ENCODE data around the gene POU3F2.

Gene POU3F2

DNA sequence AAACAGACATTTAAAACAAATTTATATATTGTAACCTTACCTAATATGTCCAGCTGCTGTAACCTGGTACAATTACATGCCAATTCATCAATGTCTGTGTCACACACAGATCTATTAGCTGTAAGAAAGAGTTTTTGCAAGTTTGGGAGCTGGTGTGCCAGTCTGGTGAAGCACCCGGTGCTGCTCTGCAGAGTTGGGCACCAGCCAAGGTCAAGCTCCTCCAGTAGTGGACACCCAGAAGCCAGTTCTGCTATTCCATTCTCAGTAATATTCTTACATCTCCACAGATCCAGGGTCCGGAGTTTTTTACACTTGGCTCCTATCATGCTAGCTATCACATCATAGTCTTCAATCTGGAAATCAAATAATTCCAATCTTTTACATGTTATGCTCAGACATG is 41.0 kb downstream of the POU3F2 start:
- H2AFZ ChIP-seq (ENCODE audit: insufficient read depth, low read length, poor library complexity): no peak overlapping the region
- no peak overlapping the region for H3K14ac ChIP-seq (ENCODE audit: low read length)
- no peak overlapping the region for H3K4me3 ChIP-seq (ENCODE audit: low read depth, low read length)
- H3K9me3 ChIP-seq (ENCODE audit: insufficient read depth, low read depth, low read length): no peaks in the 10 kb centered on the region
- no peak overlapping the region for H4K12ac ChIP-seq (ENCODE audit: low read depth, low read length)
- no peaks in the 10 kb centered on the region for H3K79me1 ChIP-seq (ENCODE audit: low read length)
- no peak overlapping the region for H3K18ac ChIP-seq (ENCODE audit: low read length)
- no peak overlapping the region for H3K23ac ChIP-seq (ENCODE audit: low read length)
- H2AK5ac ChIP-seq (ENCODE audit: low read length): no peak overlapping the region
- H2BK12ac ChIP-seq (ENCODE audit: low read length): no peak overlapping the region
- no peaks in the 10 kb centered on the region for H3K4me1 ChIP-seq (ENCODE audit: control insufficient read depth in 1 of 2, insufficient read depth in 2 of 2, low read length in 2 of 2)
- no peak overlapping the region for H4K91ac ChIP-seq (ENCODE audit: low read depth, low read length)
- WGBS (ENCODE audit: extremely low coverage, insufficient coverage, insufficient read length): no CpG with 5 or more reads among the region's 2 CpGs
- H4K8ac ChIP-seq (ENCODE audit: low read depth, low read length): no peak overlapping the region
- no peak overlapping the region for H2BK120ac ChIP-seq (ENCODE audit: insufficient read depth, low read length, poor library complexity)
- no peak for DNase-seq
- H3K27me3 ChIP-seq (ENCODE audit: insufficient read depth, low read length): no peaks in the 10 kb centered on the region
- H3K27ac ChIP-seq (ENCODE audit: low read depth, low read length): no peak overlapping the region
- no peak overlapping the region for H3K9ac ChIP-seq (ENCODE audit: low read length)
- H3K36me3 ChIP-seq (ENCODE audit: control insufficient read depth in 1 of 2, insufficient read depth in 2 of 2, low read length in 2 of 2): no peaks in the 10 kb centered on the region
- no peak overlapping the region for H2BK5ac ChIP-seq (ENCODE audit: low read depth, low read length, poor library complexity)
- no peak overlapping the region for H3K4me2 ChIP-seq (ENCODE audit: low read length)
- no peak overlapping the region for H3K4ac ChIP-seq (ENCODE audit: low read depth, low read length)
- no peaks in the 10 kb centered on the region for H3K79me2 ChIP-seq (ENCODE audit: control insufficient read depth, insufficient read depth, low read length, poor library complexity)

DNA sequence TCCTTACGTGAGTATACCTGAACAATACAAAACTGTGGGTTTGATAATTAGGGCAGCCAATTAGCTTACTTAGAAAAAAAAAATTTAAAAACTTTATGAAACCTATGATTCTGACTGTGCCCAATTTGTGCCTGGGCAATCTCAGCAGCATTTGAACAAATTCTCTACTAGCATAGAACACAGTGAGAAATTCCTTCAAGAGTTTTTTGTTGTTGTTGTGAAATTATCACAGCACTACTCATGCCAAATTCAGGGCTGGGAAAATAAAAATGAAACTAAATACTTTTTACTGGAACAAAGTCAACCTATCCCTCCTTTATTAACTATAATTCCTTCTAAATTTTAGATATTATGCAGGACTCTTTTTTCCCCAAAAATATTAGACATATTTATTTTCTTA is 42.9 kb downstream of the POU3F2 start:
- Histone ChIP-seq H3K9ac (ENCODE audit: low read length) (no peak overlapping the region), H2AFZ (ENCODE audit: insufficient read depth, low read length, poor library complexity) (no peak overlapping the region), H2AK5ac (ENCODE audit: low read length) (no peak overlapping the region), H3K4me1 (ENCODE audit: control insufficient read depth in 1 of 2, insufficient read depth in 2 of 2, low read length in 2 of 2) (no peaks in the 10 kb centered on the region), H2BK12ac (ENCODE audit: low read length) (no peak overlapping the region), H3K79me2 (ENCODE audit: control insufficient read depth, insufficient read depth, low read length, poor library complexity) (no peaks in the 10 kb centered on the region), H4K91ac (ENCODE audit: low read depth, low read length) (no peak overlapping the region), H3K4ac (ENCODE audit: low read depth, low read length) (no peak overlapping the region), H4K12ac (ENCODE audit: low read depth, low read length) (no peak overlapping the region), H4K8ac (ENCODE audit: low read depth, low read length) (no peak overlapping the region), H3K27me3 (ENCODE audit: insufficient read depth, low read length) (no peaks in the 10 kb centered on the region), H3K4me3 (ENCODE audit: low read depth, low read length) (no peak overlapping the region), H3K27ac (ENCODE audit: low read depth, low read length) (no peak overlapping the region), H3K14ac (ENCODE audit: low read length) (no peak overlapping the region), H3K9me3 (ENCODE audit: insufficient read depth, low read depth, low read length) (no peaks in the 10 kb centered on the region), H2BK120ac (ENCODE audit: insufficient read depth, low read length, poor library complexity) (no peak overlapping the region), H3K18ac (ENCODE audit: low read length) (no peak overlapping the region), H2BK5ac (ENCODE audit: low read depth, low read length, poor library complexity) (no peak overlapping the region), H3K36me3 (ENCODE audit: control insufficient read depth in 1 of 2, insufficient read depth in 2 of 2, low read length in 2 of 2) (no peaks in the 10 kb centered on the region), H3K79me1 (ENCODE audit: low read length) (no peaks in the 10 kb centered on the region), H3K23ac (ENCODE audit: low read length) (no peak overlapping the region), H3K4me2 (ENCODE audit: low read length) (no peak overlapping the region)
- no CpG with 5 or more reads among the region's 1 CpG for WGBS (ENCODE audit: extremely low coverage, insufficient coverage, insufficient read length)
- no peak for DNase-seq

DNA sequence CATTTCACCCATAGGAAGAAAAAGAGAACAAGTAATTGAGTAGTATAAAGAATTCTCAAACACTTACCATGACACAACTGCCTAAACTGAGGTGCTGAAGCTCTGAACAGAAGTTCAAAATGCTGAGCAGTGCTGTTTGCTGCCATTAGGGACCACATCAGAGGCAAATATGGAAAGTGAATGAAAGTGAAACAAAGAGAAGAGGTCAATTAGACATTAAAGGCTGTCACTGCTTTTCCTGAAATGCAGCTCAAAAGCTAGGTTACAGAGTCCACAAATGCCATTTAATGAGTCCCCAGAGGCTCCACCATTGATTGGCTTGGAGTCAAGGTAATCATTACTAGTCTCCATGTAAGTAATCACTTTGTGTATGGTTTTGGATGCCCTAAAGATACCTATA is 46.1 kb downstream of the POU3F2 start:
- Histone ChIP-seq H4K8ac (ENCODE audit: low read depth, low read length) (no peak overlapping the region), H2AFZ (ENCODE audit: insufficient read depth, low read length, poor library complexity) (no peak overlapping the region), H3K79me2 (ENCODE audit: control insufficient read depth, insufficient read depth, low read length, poor library complexity) (no peaks in the 10 kb centered on the region), H3K9ac (ENCODE audit: low read length) (no peak overlapping the region), H3K18ac (ENCODE audit: low read length) (no peak overlapping the region), H2AK5ac (ENCODE audit: low read length) (no peak overlapping the region), H3K4ac (ENCODE audit: low read depth, low read length) (no peak overlapping the region), H3K4me1 (ENCODE audit: control insufficient read depth in 1 of 2, insufficient read depth in 2 of 2, low read length in 2 of 2) (no peaks in the 10 kb centered on the region), H3K79me1 (ENCODE audit: low read length) (no peaks in the 10 kb centered on the region), H3K23ac (ENCODE audit: low read length) (no peak overlapping the region), H3K27me3 (ENCODE audit: insufficient read depth, low read length) (no peaks in the 10 kb centered on the region), H3K27ac (ENCODE audit: low read depth, low read length) (no peak overlapping the region), H3K4me2 (ENCODE audit: low read length) (no peak overlapping the region), H3K9me3 (ENCODE audit: insufficient read depth, low read depth, low read length) (no peaks in the 10 kb centered on the region), H2BK5ac (ENCODE audit: low read depth, low read length, poor library complexity) (no peak overlapping the region), H4K91ac (ENCODE audit: low read depth, low read length) (no peak overlapping the region), H3K4me3 (ENCODE audit: low read depth, low read length) (no peak overlapping the region), H3K14ac (ENCODE audit: low read length) (no peak overlapping the region), H4K12ac (ENCODE audit: low read depth, low read length) (no peak overlapping the region), H2BK12ac (ENCODE audit: low read length) (no peak overlapping the region), H3K36me3 (ENCODE audit: control insufficient read depth in 1 of 2, insufficient read depth in 2 of 2, low read length in 2 of 2) (no peaks in the 10 kb centered on the region), H2BK120ac (ENCODE audit: insufficient read depth, low read length, poor library complexity) (no peak overlapping the region)
- DNase-seq: no peak

DNA sequence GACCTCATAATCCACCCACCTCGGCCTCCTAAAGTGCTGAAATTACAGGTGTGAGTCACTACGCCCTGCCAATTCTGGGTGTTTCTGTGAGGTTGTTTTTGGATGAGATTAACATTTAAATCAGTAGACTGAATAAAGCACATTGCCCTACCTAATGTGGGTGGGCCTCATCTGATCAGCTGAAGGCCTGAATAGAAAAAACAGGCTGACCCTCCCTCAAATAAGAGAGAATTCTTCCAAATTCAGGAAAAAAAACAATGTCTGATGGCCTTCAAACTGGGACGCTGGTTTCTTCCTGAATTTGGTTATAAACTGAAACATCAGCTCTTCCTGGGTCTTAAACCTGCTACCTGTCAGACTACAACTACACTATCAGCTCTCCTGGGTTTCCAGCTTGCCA is 51.0 kb downstream of the POU3F2 start:
- H3K9me3 ChIP-seq (ENCODE audit: insufficient read depth, low read depth, low read length): no peaks in the 10 kb centered on the region

More for the DNA sequence above, 51.0 kb downstream of the POU3F2 start:
- no peaks in the 10 kb centered on the region for H3K27me3 ChIP-seq (ENCODE audit: insufficient read depth, low read length)
- no peak overlapping the region for H2BK5ac ChIP-seq (ENCODE audit: low read depth, low read length, poor library complexity)
- H3K79me1 ChIP-seq (ENCODE audit: low read length): no peaks in the 10 kb centered on the region
- H3K9ac ChIP-seq (ENCODE audit: low read length): no peak overlapping the region
- no CpG with 5 or more reads among the region's 3 CpGs for WGBS (ENCODE audit: extremely low coverage, insufficient coverage, insufficient read length)
- no peak overlapping the region for H2BK120ac ChIP-seq (ENCODE audit: insufficient read depth, low read length, poor library complexity)
- H3K36me3 ChIP-seq (ENCODE audit: control insufficient read depth in 1 of 2, insufficient read depth in 2 of 2, low read length in 2 of 2): peaks cover 0 to 4% of the 10 kb centered on the region in 2 experiments
- no peak for DNase-seq
- H3K4me1 ChIP-seq (ENCODE audit: control insufficient read depth in 1 of 2, insufficient read depth in 2 of 2, low read length in 2 of 2): no peaks in the 10 kb centered on the region
- H3K27ac ChIP-seq (ENCODE audit: low read depth, low read length): no peak overlapping the region
- no peak overlapping the region for H3K4me2 ChIP-seq (ENCODE audit: low read length)
- H3K4me3 ChIP-seq (ENCODE audit: low read depth, low read length): no peak overlapping the region
- no peak overlapping the region for H3K4ac ChIP-seq (ENCODE audit: low read depth, low read length)
- no peak overlapping the region for H4K8ac ChIP-seq (ENCODE audit: low read depth, low read length)
- no peak overlapping the region for H4K91ac ChIP-seq (ENCODE audit: low read depth, low read length)
- no peaks in the 10 kb centered on the region for H3K79me2 ChIP-seq (ENCODE audit: control insufficient read depth, insufficient read depth, low read length, poor library complexity)
- H4K12ac ChIP-seq (ENCODE audit: low read depth, low read length): no peak overlapping the region
- no peak overlapping the region for H2AK5ac ChIP-seq (ENCODE audit: low read length)
- H3K23ac ChIP-seq (ENCODE audit: low read length): no peak overlapping the region
- no peak overlapping the region for H3K14ac ChIP-seq (ENCODE audit: low read length)
- no peak overlapping the region for H3K18ac ChIP-seq (ENCODE audit: low read length)
- no peak overlapping the region for H2BK12ac ChIP-seq (ENCODE audit: low read length)
- H2AFZ ChIP-seq (ENCODE audit: insufficient read depth, low read length, poor library complexity): no peak overlapping the region

All from trophoblast cell (in vitro differentiated cells and primary cell).